ENCODE results near the gene RGS4. TPM values are rescaled to one million over a fixed set of nuclear protein-coding genes. Genes with fewer than 3 reads are reported as not detected.
A peak's percentile ranks its signal among the peaks of the same experiment; 100 is the strongest.

The RGS4 gene
- total RNA-seq, 1 donor from 2014 or later: under 0.01 TPM

DNA sequence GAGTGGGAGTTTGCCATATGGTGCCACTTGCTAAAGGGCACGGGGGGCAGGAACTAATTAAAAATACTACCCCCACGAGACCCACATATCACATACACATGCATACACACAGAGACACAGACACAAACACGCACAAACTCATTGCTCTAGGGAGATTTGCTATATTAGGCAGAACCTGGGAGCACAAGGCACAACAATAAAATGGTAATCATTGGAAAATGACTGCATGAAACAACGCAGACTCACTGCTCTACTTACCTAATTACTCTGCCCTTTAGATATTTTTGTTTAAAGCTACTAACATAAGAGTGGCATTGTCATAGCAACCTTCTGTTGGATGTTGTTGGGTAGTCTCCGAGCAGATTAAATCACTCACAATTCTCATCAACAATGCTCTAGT is 20.3 kb upstream of the RGS4 start:
- FAIRE-seq: no peak
- Histone ChIP-seq H3K4me3 (ENCODE audit: low read depth, low read length) (no peak overlapping the region), H3K36me3 (ENCODE audit: control insufficient read depth, insufficient read depth, low read length) (no peaks in the 10 kb centered on the region), H3K27me3 (ENCODE audit: control insufficient read depth, insufficient read depth, low read length) (no peaks in the 10 kb centered on the region)
- DNase-seq (ENCODE audit: low read depth): no peak
- TF ChIP-seq CTCF (IDR thresholded peaks at IDR 0.05; ENCODE audit: insufficient read depth, low read length, severe bottlenecking): no peak

GRCh38 chr1:163049296-163049695 is 19.9 kb upstream of the RGS4 start:
- DNase-seq (ENCODE audit: low read depth) (no peak), FAIRE-seq (peak; percentile 36)
- TF ChIP-seq CTCF (IDR thresholded peaks at IDR 0.05; ENCODE audit: insufficient read depth, low read length, severe bottlenecking): no peak
- Histone ChIP-seq H3K4me3 (ENCODE audit: low read depth, low read length) (no peak overlapping the region), H3K27me3 (ENCODE audit: control insufficient read depth, insufficient read depth, low read length) (no peaks in the 10 kb centered on the region), H3K36me3 (ENCODE audit: control insufficient read depth, insufficient read depth, low read length) (no peaks in the 10 kb centered on the region)

DNA sequence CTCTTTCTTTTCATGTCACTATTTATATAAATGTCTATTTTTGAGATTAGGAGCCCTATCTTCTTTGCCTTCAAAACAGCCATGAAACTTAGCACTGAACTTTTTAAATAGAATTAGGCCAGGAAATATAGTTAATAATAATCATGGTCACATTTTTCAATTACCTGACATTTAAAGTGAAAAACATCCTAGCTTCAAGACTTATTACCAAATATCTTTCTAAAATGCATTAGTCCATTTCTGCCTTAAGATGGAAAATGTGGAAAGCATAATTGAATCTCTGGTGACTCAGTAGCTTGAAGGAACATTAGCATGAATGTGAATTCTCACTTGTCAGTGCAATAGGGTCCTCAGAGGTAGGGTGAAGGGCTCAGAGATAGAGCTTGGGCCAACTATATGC is 18.7 kb upstream of the RGS4 start:
- DNase-seq (ENCODE audit: low read depth) (no peak), FAIRE-seq (no peak)
- H3K36me3 ChIP-seq (ENCODE audit: control insufficient read depth, insufficient read depth, low read length): no peaks in the 10 kb centered on the region
- H3K27me3 ChIP-seq (ENCODE audit: control insufficient read depth, insufficient read depth, low read length): no peaks in the 10 kb centered on the region
- TF ChIP-seq CTCF (IDR thresholded peaks at IDR 0.05; ENCODE audit: insufficient read depth, low read length, severe bottlenecking): no peak
- H3K4me3 ChIP-seq (ENCODE audit: low read depth, low read length): no peak overlapping the region

- FAIRE-seq (no peak), DNase-seq (ENCODE audit: low read depth) (no peak)
- no peaks in the 10 kb centered on the region for H3K36me3 ChIP-seq (ENCODE audit: control insufficient read depth, insufficient read depth, low read length)
- no peak for TF ChIP-seq CTCF (IDR thresholded peaks at IDR 0.05; ENCODE audit: insufficient read depth, low read length, severe bottlenecking)
- H3K27me3 ChIP-seq (ENCODE audit: control insufficient read depth, insufficient read depth, low read length): no peaks in the 10 kb centered on the region
- no peak overlapping the region for H3K4me3 ChIP-seq (ENCODE audit: low read depth, low read length)
Measured at GRCh38 chr1:163054181-163054591, 15.0 kb upstream of the RGS4 start.

DNA sequence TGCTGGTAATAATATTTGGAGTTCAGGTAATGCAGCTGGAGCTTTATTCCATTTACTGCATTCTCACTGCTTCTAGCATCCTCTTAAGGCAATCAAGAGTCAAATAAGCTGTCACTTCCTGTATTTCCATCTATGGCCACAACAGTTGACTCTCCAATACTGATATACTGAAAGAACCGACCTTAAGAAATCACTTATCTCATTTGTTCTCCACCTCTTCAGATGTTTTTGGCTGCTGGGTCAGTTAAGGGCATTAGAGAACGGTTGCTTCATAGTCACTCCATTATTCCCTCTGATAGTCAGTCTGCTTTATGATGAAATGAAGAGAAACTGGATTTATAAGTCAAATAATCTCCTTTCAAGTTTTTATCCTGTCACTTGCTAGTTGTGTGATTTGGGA is 14.2 kb upstream of the RGS4 start:
- Histone ChIP-seq H3K27me3 (ENCODE audit: control insufficient read depth, insufficient read depth, low read length) (no peaks in the 10 kb centered on the region), H3K4me3 (ENCODE audit: low read depth, low read length) (no peak overlapping the region), H3K36me3 (ENCODE audit: control insufficient read depth, insufficient read depth, low read length) (no peaks in the 10 kb centered on the region)
- DNase-seq (ENCODE audit: low read depth) (no peak), FAIRE-seq (no peak)
- TF ChIP-seq CTCF (IDR thresholded peaks at IDR 0.05; ENCODE audit: insufficient read depth, low read length, severe bottlenecking): no peak

DNA sequence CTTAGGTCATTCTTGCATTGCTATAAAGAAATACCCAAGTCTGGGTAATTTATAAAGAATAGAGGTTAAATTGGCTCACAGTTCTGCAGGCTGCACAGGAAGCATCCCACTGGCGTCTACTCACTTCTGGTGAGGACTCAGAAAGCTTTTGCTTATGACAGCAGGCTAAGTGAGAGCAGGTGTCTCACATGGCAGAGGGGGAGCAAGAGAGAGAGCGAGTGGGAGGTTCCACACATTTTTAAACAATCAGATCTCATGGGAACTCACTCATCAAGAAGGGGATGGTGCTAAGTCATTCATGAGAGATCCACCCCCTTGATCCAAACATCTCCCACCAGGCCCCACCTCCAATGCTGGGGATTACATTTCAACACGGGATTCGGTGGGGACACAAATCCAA is 13.6 kb upstream of the RGS4 start:
- no peaks in the 10 kb centered on the region for H3K27me3 ChIP-seq (ENCODE audit: control insufficient read depth, insufficient read depth, low read length)
- H3K36me3 ChIP-seq (ENCODE audit: control insufficient read depth, insufficient read depth, low read length): no peaks in the 10 kb centered on the region
- FAIRE-seq: no peak
- no peak overlapping the region for H3K4me3 ChIP-seq (ENCODE audit: low read depth, low read length)
- DNase-seq (ENCODE audit: low read depth): no peak
- no peak for TF ChIP-seq CTCF (IDR thresholded peaks at IDR 0.05; ENCODE audit: insufficient read depth, low read length, severe bottlenecking)
